K562 (cell line): ENCODE measurements around the gene BCL7B. TPM values are rescaled to one million over a fixed set of nuclear protein-coding genes. Genes with fewer than 3 reads are reported as not detected.

ENCODE experiments used
- ATAC-seq: fragments of 200-7000 bp; cut with Tn5 transposase; 3 replicates; pipeline ENCODE4 v1.9.1; 2020; ENCODE audit warnings: moderate library complexity
- BruUV-seq: library from RNA; stranded (reverse); fragments of 400-500 nt; replicated peaks from 2 replicates; lab custom pipeline; 2021; lab: Mats Ljungman, UMichigan
- CTCF ChIA-PET: fragments of 300-600 bp; formaldehyde crosslinking; extraction: SDS; loops from one replicate; lab custom pipeline; 2021; ENCODE audit warnings: low intra/inter-chr PET ratio; lab: Yijun Ruan, JAX
- POLR2A ChIA-PET: fragments of 300-600, 350-650 bp; sonication (Branson Sonifier 250); formaldehyde crosslinking; extraction: SDS; loops from one replicate; lab custom pipeline; 2021; ENCODE audit warnings: antibody characterized with exemption, inconsistent platforms; lab: Yijun Ruan, JAX
- DNase-seq, 4 experiments: peaks; one replicate each; pipeline versions ENCODE4 v3.0.0 to v3.0.0-alpha.2; 2011 to 2018; ENCODE audit warnings: low spot score in 3 of 4, mixed read lengths in 3 of 4; ENCODE audit errors: extremely low read depth in 1 of 4
- FAIRE-seq: peaks from 2 replicates; lab custom pipeline; 2011; peaks lifted over from hg19 to GRCh38; lab: Jason Lieb, UNC
- H2AFZ ChIP-seq: 2 replicates; pipeline ENCODE4 v1.6.0; 2011; ENCODE audit warnings: low read depth, low read length, control low read depth, inconsistent platforms
- H3K27ac ChIP-seq: fragments of 200-600 bp; 3 replicates; pipeline ENCODE4 v1.8.0; 2011; ENCODE audit warnings: low read depth, mild to moderate bottlenecking, control low read depth, inconsistent platforms, low read length, moderate library complexity, mixed read lengths; ENCODE audit errors: extremely low read depth
- H3K27me3 ChIP-seq, 2 experiments: fragments of 300-600 bp in 1 of 2; 2 replicates in 1 of 2; 3 replicates in 1 of 2; pipeline versions ENCODE4 v1.6.0 to v1.8.0; 2011; ENCODE audit warnings: inconsistent platforms in 2 of 2, low read length in 2 of 2, mild to moderate bottlenecking in 1 of 2, mixed read lengths in 1 of 2, moderate library complexity in 1 of 2; ENCODE audit not compliant: control insufficient read depth in 2 of 2, insufficient read depth in 2 of 2
- H3K36me3 ChIP-seq: fragments of 300-600 bp; 3 replicates; pipeline ENCODE4 v1.8.0; 2011; ENCODE audit warnings: mild to moderate bottlenecking, low read length, inconsistent platforms; ENCODE audit not compliant: control insufficient read depth, insufficient read depth
- H3K4me1 ChIP-seq, 2 experiments: fragments of 200-600 bp in 1 of 2; replicated peaks in 1 of 2; 2 replicates in 1 of 2; 3 replicates in 1 of 2; pipeline versions ENCODE4 v1.5.1 to v1.8.0; 2011; ENCODE audit warnings: inconsistent platforms in 2 of 2, low read length in 2 of 2, mild to moderate bottlenecking in 1 of 2, mixed read lengths in 1 of 2, moderate library complexity in 1 of 2; ENCODE audit not compliant: control insufficient read depth in 2 of 2, insufficient read depth in 2 of 2
- H3K4me2 ChIP-seq: 2 replicates; pipeline ENCODE4 v1.6.1; 2011; ENCODE audit warnings: low read length, control low read depth, inconsistent platforms, mixed read lengths; ENCODE audit not compliant: insufficient read depth
- H3K4me3 ChIP-seq: fragments of 200-600 bp; sonication (generic), shearing (Covaris generic); 2 replicates; pipeline ENCODE4 v1.5.1; 2016; ENCODE audit warnings: control low read depth, inconsistent platforms
- H3K79me2 ChIP-seq: fragments of 200-600 bp; 3 replicates; pipeline ENCODE4 v1.8.0; 2011; ENCODE audit warnings: low read length, inconsistent platforms; ENCODE audit not compliant: control insufficient read depth, insufficient read depth
- H3K9ac ChIP-seq, 2 experiments: 2 replicates each; pipeline versions ENCODE4 v1.6.0 to v1.6.1; 2011; ENCODE audit warnings: low read depth in 2 of 2, low read length in 2 of 2, control low read depth in 1 of 2, inconsistent platforms in 1 of 2, mild to moderate bottlenecking in 1 of 2, mixed read lengths in 1 of 2; ENCODE audit not compliant: insufficient read depth in 1 of 2
- H3K9me1 ChIP-seq: one replicate; pipeline ENCODE4 v1.6.0; 2011; ENCODE audit warnings: inconsistent platforms, mild to moderate bottlenecking, low read length, moderate library complexity; ENCODE audit not compliant: control insufficient read depth, insufficient read depth
- H3K9me3 ChIP-seq: replicated peaks from 2 replicates; pipeline ENCODE4 v1.5.1; 2011; ENCODE audit warnings: low read depth, low read length, inconsistent platforms; ENCODE audit not compliant: control insufficient read depth, insufficient read depth
- H4K20me1 ChIP-seq: replicated peaks from 2 replicates; pipeline ENCODE4 v1.6.1; 2011; ENCODE audit warnings: low read length, inconsistent platforms, mixed read lengths; ENCODE audit not compliant: control insufficient read depth, insufficient read depth
- MLLT1 ChIP-seq, 2 experiments: fragments of 450-650 bp; IDR thresholded peaks; 2 replicates each; pipeline ENCODE4 v1.6.1; 2016
- POLR2G ChIP-seq: fragments of 200-400 bp; formaldehyde crosslinking; IDR thresholded peaks from 2 replicates; pipeline ENCODE4 v1.6.1; 2017; ENCODE audit warnings: low read depth, mild to moderate bottlenecking, antibody characterized with exemption, low read length, moderate library complexity
- SAFB2 ChIP-seq: fragments of 200-400 bp; formaldehyde crosslinking; IDR thresholded peaks from 2 replicates; pipeline ENCODE4 v1.6.1; 2018; ENCODE audit warnings: borderline replicate concordance, low read length, low read depth, moderate library complexity; ENCODE audit not compliant: severe bottlenecking
- ZC3H4 ChIP-seq: sonication (generic); formaldehyde crosslinking; IDR thresholded peaks from 2 replicates; pipeline ENCODE4 v1.9.0; 2021; ENCODE audit warnings: missing genetic modification reagents, borderline replicate concordance
- WGBS: fragments of 100-300 bp; shearing (Covaris generic); methylation state at CpG from one replicate; pipeline ENCODE4 v1.1.6; 2016; ENCODE audit warnings: low coverage, mixed read lengths; ENCODE audit not compliant: insufficient coverage; ENCODE audit errors: missing lambda C conversion rate; 5-methylcytosine and 5-hydroxymethylcytosine counted together
- in situ Hi-C: fragments of 300-500 bp; cut with MboI; formaldehyde crosslinking; loops from 4 replicates; pipeline ENCODE4 v1.15.0; 2018; ENCODE audit warnings: inconsistent platforms, mixed read lengths
- intact Hi-C: fragments of 100-400 bp; cut with micrococcal nuclease; formaldehyde crosslinking; loops from 2 replicates; pipeline ENCODE4 v1.14.2; 2022
- polyA plus RNA-seq, 8 experiments: library from polyadenylated mRNA; depleted of rRNA in 4 of 8; stranded (reverse) in 5 of 8; unstranded in 3 of 8; fragments of >200 nt; fragmentation: Nextera tagmentation in 2 of 8; fragmentation: Illumina TruSeq in 1 of 8; extraction: Ambion mirVana in 2 of 8; extraction: Trizol in 1 of 8; gene quantifications; 2 replicates each; pipeline versions ENCODE4 v1.2.1 to v1.2.3, GENCODE V29; 2011 to 2014; ENCODE audit warnings: inconsistent platforms in 1 of 8, missing spikeins in 1 of 8
- total RNA-seq, 7 experiments: library from RNA; depleted of rRNA in 6 of 7; stranded (reverse); fragments of >200 nt in 6 of 7; fragmentation: Illumina TruSeq in 2 of 7; extraction: Trizol in 2 of 7; gene quantifications; 2 replicates each; pipeline versions ENCODE4 v1.2.1 to v1.2.3, GENCODE V29; 2011 to 2021; ENCODE audit warnings: low replicate concordance in 1 of 7

The BCL7B gene
- total and polyA plus RNA-seq, 9 of the 15 experiments (the other 6 are each of a cell fraction or from before 2014, with no cell fraction given) = 10.0 to 73.2 (median 32.9) TPM

DNA sequence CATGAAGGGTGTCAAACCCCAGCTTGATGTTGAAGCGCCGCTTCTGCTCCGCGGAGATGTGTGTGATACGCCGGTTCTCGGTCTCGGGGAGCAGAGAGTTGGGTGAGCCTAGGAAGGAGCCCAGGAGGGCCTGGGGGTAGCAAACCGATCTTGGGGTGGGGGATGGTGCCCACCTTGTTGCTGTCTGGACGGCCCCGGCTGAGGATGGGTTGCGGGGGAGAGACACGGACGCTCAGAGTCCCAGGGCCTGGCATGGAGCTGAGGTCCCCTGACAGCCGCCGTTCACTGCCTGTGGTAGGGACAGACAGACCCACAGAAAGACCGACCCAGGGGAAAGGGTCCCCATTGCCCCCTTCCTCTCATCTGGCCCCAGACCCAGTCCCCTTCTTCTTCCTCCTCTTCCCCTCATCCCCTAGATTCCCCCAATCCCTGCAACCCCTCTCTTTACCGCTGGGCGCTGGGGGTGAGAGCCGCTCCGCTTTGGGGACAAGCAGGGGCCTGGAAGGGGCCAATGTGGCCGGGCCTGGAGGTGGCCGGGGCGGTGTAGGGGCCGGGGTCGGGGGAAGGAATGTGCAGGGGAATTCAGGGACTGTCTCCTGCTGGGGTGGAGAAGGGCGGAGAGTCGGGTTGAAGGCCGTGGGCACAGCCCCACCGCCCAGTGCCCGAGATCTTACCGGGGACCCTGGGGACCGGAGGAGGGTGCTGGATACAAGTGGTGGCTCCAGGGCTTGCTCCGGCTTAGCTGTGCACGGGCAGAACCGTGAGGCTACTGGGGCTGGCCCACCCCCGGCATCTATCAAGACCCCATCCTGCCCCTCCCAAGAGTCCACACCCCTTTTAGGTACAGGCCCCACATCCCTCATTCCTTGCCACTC lies 38.9 kb upstream of the BCL7B start:
- POLR2A ChIA-PET = interaction anchor here (0.6 to 1.6 kb wide), 4 partner anchors 11 to 143 kb away, joined by 3 to 7 read pairs (median 3); partner anchors contain the start of gene ABHD11
- in situ Hi-C loops = no loop called here
- 51% methylated on average over 34 of the region's 37 CpGs for WGBS
- H3K79me2 ChIP-seq = no peaks in the 10 kb centered on the region
- no peaks in the 10 kb centered on the region for H3K9me1 ChIP-seq
- no peak overlapping the region for H3K4me2 ChIP-seq
- ATAC-seq = 0 out of 3 replicates have a peak, but pooled peaks have one; percentile 4
- no peak overlapping the region for H3K4me3 ChIP-seq
- no peak overlapping the region for H2AFZ ChIP-seq
- H4K20me1 ChIP-seq = no peaks in the 10 kb centered on the region
- no peak overlapping the region for H3K27ac ChIP-seq
- CTCF ChIA-PET = interaction anchor here (0.5 kb wide), 1 partner anchor 134 kb away, joined by 3 read pairs; no protein-coding TSS in a partner anchor
- FAIRE-seq = no peak
- DNase-seq = no peak
- H3K27me3 ChIP-seq = no peaks in the 10 kb centered on the region; a peak in 1 of 5 replicates
- peak; percentile 49 for TF ChIP-seq POLR2G
- no peak for TF ChIP-seq ZC3H4 (CRISPR knock-in tag)
- TF ChIP-seq MLLT1 (IDR thresholded peaks at IDR 0.05) = no peak
- TF ChIP-seq SAFB2 = no peak
- intact Hi-C loops = no loop called here
- no TSS peak for BruUV-seq
- no peaks in the 10 kb centered on the region for H3K36me3 ChIP-seq
- H3K9me3 ChIP-seq = no peaks in the 10 kb centered on the region
- peaks cover 0 to 42% of the 10 kb centered on the region in 2 experiments; a peak in 2 of 5 replicates for H3K4me1 ChIP-seq
- peak overlapping the region in 1 of 2 experiments; percentile 31; a peak in 2 of 4 replicates for H3K9ac ChIP-seq
